BE2C (cell line): ENCODE results near the gene THRAP3. TPM values are rescaled to one million over a fixed set of nuclear protein-coding genes. Genes with fewer than 3 reads are reported as not detected.

Source experiments
- DNase-seq: peaks from one replicate; pipeline ENCODE4 v3.0.0-alpha.2; 2020
- H3K27me3 ChIP-seq: fragments of 250-450 bp; sonication (Bioruptor Pico); 2 replicates; pipeline ENCODE4 v1.5.1; 2020; ENCODE audit warnings: mild to moderate bottlenecking
- H3K36me3 ChIP-seq: fragments of 250-450 bp; sonication (Bioruptor Pico); 2 replicates; pipeline ENCODE4 v1.5.1; 2020; ENCODE audit warnings: mild to moderate bottlenecking
- H3K4me1 ChIP-seq: fragments of 250-450 bp; sonication (Bioruptor Pico); 2 replicates; pipeline ENCODE4 v1.5.1; 2020
- H3K4me3 ChIP-seq: 2 replicates; pipeline ENCODE4 v1.5.1; 2011; ENCODE audit warnings: low read depth, low read length
- H3K9me3 ChIP-seq: fragments of 250-450 bp; sonication (Bioruptor Pico); 2 replicates; pipeline ENCODE4 v1.5.1; 2020
- CTCF ChIP-seq: IDR thresholded peaks from 2 replicates; pipeline ENCODE4 v1.5.1; 2012; ENCODE audit warnings: mild to moderate bottlenecking, low read depth, low read length
- polyA plus RNA-seq: library from polyadenylated mRNA; unstranded; fragments of >200 nt; gene quantifications from one replicate; pipeline ENCODE4 v1.2.1, GENCODE V29; 2012; ENCODE audit warnings: low read depth, missing spikeins; ENCODE audit not compliant: insufficient read length, insufficient read depth

Gene THRAP3
- polyA plus RNA-seq: 41.9 TPM

GRCh38 chr1:36223996-36224536, at the start of gene THRAP3:
THRAP3 (plus strand) TSS chr1:36224443; CDS start chr1:36282564, 58,121 bp downstream.
- H3K4me1 ChIP-seq: no peaks in the 10 kb centered on the region
- no peaks in the 10 kb centered on the region for H3K27me3 ChIP-seq
- peaks cover 5% of the 10 kb centered on the region; the same call in 1 of the 2 replicates for H3K36me3 ChIP-seq
- H3K4me3 ChIP-seq: peak within 1 kb of the TSS; percentile 82
- TF ChIP-seq CTCF: no peak
- no peaks in the 10 kb centered on the region for H3K9me3 ChIP-seq
- peak; percentile 97 for DNase-seq

GRCh38 chr1:36174713-36175112, 49.5 kb upstream of the THRAP3 start:
- Histone ChIP-seq H3K9me3 (no peaks in the 10 kb centered on the region), H3K27me3 (no peaks in the 10 kb centered on the region), H3K4me3 (no peak overlapping the region), H3K4me1 (no peaks in the 10 kb centered on the region), H3K36me3 (peaks cover 24% of the 10 kb centered on the region)
- TF ChIP-seq CTCF: no peak
- no peak for DNase-seq

GRCh38 chr1:36175137-36176095, 48.8 kb upstream of the THRAP3 start:
- Histone ChIP-seq H3K4me1 (no peaks in the 10 kb centered on the region), H3K9me3 (no peaks in the 10 kb centered on the region), H3K36me3 (peaks cover 21% of the 10 kb centered on the region), H3K4me3 (no peak overlapping the region), H3K27me3 (no peaks in the 10 kb centered on the region)
- no peak for DNase-seq
- no peak for TF ChIP-seq CTCF

- Histone ChIP-seq H3K36me3 (peaks cover 23% of the 10 kb centered on the region), H3K27me3 (no peaks in the 10 kb centered on the region), H3K9me3 (no peaks in the 10 kb centered on the region), H3K4me1 (no peaks in the 10 kb centered on the region), H3K4me3 (no peak overlapping the region)
- no peak for TF ChIP-seq CTCF
- no peak for DNase-seq
Measured at GRCh38 chr1:36176106-36176949, 47.9 kb upstream of the THRAP3 start.

GRCh38 chr1:36177589-36178431, 46.4 kb upstream of the THRAP3 start:
- Histone ChIP-seq H3K36me3 (peaks cover 22% of the 10 kb centered on the region), H3K27me3 (no peaks in the 10 kb centered on the region), H3K9me3 (no peaks in the 10 kb centered on the region), H3K4me1 (no peaks in the 10 kb centered on the region), H3K4me3 (no peak overlapping the region)
- no peak for DNase-seq
- TF ChIP-seq CTCF: no peak
